Activated CD4-positive, CD25-positive, alpha-beta regulatory T cell treated with anti-CD3 and anti-CD28 coated beads, Interleukin-2, amount 50 U/mL, for 72 hours (primary cell): ENCODE results near the gene CST1.
A peak's percentile ranks its signal among the peaks of the same experiment; 100 is the strongest.
"Not testable (repeated sequence)": the region's sequence is repeated elsewhere in the genome, so short reads cannot be mapped to it uniquely, and the experiment has no call there.

ENCODE experiments used
- DNase-seq: peaks from one replicate; pipeline ENCODE4 v3.0.0; 2021

The CST1 gene, protein sequence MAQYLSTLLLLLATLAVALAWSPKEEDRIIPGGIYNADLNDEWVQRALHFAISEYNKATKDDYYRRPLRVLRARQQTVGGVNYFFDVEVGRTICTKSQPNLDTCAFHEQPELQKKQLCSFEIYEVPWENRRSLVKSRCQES

DNA sequence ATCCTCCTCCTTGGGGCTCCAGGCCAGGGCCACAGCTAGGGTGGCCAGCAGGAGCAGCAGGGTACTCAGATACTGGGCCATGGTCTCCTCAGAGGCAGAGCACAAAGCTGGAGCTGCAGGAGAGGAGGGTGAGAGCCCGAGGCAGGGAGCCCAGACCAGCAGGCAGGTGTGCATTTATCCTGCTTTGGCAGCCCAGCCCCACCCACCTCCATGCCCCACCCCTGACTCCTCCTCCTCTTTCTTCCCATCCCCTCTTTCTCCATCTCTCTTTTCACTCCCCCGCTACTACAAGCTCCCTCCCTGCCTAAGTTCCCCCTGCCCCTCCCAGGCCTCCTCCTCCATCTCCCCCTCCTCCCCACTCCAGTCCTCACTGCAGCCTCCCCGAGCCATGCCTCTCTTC, at the start of gene CST1:
Gene CST1, minus strand, starts transcription at position 150 of the 400 bp plus-strand sequence. Its CDS starts 69 bp downstream, at position 81.
- DNase-seq = not testable (repeated sequence)

DNA sequence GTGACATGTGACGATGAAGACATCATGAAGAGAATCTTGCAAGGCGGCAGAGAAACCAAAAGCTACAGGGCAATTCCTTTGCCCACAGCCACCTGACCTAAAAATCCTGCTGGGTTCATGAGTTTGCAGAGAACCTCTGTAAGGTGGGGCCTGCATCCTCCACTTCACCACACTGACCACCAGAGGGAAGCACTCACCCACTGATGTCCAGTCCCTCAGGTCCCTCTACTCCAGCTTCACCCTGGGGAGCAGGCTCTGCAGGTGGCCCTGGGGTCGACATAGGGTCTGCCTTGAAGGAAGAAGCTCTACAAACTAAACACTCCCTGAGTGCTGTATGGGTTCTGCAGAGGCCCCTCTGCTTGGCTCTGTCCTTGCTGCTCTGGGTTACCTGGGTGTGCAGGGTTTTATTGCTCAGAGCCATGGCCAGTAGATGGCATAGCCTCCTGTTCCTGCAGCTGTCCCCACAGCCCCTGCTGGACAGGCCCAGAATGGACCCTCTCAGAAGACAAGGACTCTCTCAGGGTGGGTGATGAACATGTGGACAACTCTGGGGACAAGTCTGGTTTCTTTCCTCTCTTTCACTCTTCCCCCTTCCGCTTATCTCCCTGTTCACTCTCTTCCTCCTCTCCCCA, 48.6 kb upstream of the CST1 start:
- DNase-seq = peak; percentile 44

DNA sequence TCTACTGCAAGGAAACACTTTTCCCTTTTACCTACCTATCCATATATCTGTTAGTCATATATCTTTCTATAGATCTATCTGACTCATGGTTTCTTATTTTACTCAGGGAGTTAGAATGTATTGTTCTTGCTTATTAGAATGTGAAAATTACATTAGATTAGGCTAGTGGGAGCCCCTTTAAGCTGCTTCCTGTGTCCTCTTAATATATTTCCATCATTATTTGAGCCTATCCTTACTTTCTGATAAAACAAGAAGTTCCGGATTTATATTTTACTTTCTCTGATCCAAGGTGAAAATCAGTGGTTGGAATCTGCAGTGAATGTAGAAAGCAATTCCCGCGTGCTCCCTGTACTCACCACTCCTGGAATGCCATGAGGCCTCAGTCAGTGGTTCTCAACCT, 44.8 kb upstream of the CST1 start:
- DNase-seq = no peak

DNA sequence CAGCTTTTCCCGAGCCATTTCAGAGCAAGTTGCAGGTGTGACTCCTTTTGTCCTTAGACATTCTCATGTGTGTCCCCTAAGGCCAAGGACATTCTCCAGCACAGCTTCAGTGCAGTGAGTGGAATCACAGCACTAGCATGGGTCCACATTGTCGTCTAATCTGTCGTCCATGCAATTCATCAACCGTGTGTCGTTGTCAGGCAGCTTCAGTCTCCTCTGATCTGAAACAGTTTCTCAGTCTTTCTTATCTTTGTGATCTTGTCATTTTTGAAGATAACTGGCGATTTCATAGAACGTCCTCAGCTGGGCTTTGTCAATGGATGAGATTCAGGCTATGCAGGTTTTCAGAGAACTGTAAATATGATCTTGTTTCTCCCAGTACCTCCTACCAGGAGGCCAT, 44.1 kb upstream of the CST1 start:
- DNase-seq = no peak

DNA sequence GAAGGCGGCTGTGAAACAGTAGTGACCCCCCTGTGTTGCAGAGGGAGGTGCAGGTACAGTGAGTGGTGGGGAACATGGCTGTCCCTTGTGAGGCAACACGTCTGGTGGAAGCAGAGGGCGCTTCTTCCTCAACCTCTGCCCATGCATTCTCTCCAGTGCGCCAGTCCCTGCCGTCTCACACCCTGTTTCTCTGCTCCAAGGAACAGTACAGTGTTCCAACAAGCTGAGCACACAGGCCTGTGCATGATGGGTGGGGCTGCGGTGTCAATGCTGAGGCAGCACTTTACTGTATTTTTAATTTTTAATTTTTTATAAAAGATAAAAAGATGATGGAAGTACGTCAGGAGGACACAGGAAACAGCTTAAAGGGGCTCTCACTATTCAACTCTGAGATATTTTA, 43.3 kb upstream of the CST1 start:
- DNase-seq = no peak

DNA sequence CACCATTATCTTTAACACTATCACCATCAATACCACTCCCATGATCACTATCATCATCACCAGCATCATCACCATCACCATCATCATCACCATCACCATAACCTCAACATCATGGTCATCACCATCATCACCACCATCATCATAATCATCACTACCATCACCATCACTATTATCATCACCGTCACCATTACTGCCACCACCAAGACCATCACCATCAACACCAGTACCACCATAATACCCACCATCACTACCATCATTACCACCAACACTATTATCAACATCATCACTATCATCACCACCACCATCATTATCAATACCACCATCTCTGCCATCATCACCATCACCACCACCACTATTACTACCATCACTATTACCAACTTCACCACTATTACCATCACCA, 32.7 kb upstream of the CST1 start:
- DNase-seq = no peak

DNA sequence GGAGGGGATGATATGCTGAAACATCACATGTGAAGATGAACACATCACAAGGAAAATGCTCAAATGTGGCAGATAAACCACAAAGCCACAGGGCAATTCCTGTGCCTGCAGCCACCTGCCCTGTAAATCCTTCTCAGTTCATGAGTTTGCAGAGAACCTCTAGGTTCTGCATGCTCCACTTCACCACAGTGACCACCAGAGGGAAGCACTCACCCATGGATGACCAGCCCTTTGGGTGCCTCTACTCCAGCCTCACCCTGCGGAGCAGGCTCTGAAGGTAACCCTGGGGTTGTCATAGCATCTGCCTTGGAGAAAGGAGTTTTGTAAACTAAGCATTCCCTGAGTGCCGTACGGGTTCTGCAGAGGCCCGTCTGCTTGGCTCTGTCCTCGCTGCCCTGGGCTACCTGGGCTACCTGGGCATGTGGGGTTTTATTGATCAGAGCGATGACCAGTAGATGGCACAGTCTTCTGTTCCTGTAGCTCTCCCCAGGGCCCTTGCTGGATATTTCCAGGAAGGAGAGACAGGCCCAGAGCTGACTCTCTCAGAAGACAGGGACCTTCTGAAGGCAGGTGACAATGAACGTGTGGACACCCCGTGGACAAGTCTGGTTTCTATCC, 31.7 kb upstream of the CST1 start:
- no peak for DNase-seq

DNA sequence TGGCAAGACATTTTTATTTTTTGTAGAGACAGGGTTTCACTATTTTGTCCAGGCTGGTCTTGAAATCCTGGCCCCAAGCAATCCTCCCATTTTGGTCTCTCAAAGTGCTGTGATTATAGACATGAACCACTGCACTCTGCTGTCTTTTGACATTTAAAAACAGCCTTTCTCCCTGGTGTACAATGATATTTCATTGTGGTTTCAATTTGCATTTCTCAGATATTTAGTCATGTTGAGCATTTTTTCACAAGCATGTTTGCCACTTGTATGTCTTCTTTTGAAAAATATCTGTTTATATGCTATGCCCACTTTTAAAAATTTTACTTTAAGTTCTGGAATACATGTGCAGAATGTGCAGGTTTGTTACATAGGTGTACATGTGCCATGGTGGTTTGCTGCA, 27.9 kb upstream of the CST1 start:
- not testable (repeated sequence) for DNase-seq

DNA sequence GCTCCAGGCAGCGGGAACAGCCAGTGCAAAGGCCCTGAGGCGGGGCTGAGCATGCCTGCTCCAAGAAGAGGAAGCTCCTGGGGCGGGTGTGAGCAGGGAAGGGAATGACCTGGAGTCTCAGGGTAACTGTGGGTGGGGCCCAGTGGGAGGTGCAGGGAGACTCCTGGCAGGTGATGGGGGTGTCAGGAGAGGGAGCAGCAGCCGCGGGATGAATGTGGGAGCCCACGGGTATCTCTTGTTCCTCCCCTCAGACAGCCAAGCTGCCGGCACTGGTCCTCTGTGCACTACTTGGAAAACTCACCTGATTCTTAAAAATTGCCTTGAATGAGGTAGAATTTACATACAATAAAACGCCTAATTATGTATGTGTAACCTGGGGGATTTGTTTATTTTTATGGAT, 26.6 kb upstream of the CST1 start:
- not testable (repeated sequence) for DNase-seq

DNA sequence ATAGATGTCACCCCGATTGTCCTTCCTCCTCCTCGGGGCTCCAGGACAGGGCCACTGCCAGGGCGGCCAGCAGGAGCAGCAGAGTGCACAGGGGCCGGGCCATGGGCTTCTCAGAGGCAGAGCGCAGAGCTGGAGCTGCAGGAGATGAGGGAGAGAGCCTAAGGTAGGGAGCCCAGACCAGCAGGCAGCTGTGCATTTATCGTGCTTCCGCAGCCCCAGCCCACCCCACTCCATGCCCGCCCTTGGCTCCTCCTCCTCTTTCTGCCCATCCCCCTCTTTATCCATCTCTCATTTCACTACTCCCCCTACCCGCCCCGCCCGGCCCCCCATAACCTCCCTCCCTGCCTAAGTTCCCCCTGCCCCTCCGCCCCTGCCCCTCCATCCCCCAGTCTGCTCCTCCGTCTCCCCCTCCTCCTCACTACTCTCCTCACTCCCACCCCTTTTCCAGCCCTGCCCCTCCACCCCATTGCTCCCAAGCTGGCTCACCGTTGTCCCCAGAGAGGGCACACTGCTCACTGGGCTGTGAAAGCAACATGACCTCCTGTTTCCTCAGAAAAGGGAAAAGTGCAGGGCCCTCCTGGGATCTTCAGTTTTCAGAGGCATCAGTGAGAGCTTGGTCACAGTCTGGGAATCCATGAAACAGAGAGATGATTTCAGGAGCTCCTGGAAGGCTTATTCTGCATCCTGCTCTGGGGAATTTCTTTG, 25.5 kb upstream of the CST1 start:
- no peak for DNase-seq

DNA sequence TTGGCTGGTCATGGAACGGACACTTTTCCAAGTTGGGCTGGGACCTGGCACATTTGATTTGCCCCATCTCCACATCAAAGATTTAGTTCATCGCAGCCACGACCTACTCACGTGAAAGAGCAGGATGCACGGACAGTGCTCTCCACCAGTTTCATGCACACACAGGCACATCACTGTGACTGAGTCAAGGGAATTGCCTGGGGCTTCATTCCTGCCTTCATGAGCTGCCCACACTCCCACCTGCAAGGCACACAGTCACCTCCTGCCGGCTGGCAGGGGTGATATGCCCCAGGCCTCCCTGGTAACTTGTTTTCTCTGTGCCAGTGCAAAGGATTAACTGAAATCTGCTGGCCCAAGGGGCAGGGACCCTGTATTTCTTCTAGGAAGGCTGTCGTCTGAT, 23.3 kb upstream of the CST1 start:
- no peak for DNase-seq

DNA sequence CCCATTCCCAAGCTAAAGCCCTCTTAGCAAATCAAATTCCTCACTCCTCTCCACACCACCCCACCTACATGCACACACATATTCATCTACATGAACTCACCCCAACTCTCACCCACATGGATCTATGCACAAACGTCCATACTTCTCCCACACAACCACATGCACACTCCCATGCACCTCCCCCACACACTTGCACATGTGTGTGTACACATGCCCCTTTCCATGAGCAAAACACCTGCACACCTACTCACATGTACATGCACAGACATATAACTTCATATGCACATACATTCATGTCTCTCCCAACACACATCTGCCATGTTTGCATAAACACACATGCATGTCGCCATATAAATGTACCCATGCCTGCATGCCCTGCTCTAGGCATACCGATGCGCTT, 22.8 kb upstream of the CST1 start:
- DNase-seq = no peak

DNA sequence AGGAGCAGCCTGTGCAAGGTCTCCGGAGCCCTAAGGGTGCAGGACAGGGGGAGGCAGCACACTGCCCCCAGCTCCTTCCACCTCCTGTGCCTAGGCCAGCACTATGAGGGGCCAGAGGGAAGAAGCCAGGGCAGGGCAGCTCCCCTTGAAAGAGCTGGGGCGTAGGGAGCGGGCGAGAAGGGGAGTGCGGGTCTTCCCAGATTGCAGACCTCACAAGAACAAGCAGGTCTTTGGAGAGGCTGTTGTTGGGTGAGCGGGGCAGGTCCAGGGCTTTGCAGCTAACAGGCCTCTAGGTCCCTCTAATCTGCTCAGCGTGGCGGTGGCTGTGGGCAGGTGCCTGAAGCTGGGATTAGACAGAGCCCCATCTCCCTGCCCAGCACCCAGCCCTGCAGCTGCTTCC, 22.4 kb upstream of the CST1 start:
- DNase-seq = no peak

DNA sequence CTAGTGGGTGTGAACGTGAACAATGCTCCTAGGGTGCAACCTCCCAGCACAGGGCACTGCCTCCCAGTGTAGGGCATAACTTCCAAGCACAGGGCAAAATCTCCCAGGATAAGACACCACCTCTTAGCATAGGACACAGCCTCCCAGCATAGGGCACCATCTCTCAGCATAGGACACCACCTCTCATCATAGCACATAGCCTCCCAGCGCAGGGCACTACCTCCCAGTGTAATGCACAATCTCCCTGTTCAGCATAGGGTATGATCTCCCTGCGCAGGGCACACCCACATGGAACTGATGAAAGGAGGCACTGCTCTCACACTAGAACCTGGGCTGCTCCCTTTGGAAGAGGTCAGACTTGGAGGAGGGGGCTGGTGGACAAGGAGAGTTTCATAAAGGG, 21.3 kb upstream of the CST1 start:
- DNase-seq = no peak

DNA sequence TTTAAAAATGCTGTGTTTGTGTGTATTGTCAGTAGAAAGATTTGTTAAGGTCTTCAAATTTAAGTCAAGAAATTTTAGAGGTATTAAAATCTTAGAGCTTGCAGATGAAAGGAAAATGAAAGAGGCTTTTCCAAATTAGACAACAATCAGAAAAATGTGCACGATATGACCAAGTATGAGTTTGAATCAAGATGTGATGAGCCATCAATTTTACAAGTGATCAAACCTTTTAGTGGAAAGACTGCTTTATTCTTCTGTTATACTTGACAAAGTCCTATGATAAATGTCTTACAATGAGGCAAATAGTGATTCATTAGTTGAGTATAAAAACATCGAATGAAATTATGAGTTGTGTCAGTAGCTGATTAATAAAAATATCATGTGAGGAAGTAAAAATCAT, 19.6 kb upstream of the CST1 start:
- no peak for DNase-seq

DNA sequence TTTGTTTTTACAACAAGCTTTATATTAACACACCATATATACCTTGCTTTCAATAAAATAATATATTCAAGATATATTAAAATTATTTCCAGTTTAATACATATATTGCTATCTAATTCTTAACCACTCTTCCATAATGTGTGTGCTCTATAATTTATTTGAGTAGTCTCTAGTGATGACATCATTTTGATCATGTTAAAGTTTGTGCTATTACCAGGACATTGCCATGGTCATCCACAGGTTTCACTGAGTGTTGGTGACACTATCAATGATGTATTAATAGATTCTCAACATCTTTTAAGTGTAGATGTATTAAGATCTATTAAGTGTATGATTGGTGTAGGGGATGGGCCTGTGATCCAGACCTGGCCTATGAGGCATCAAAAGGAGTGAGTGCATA, 17.8 kb upstream of the CST1 start:
- DNase-seq = not testable (repeated sequence)

DNA sequence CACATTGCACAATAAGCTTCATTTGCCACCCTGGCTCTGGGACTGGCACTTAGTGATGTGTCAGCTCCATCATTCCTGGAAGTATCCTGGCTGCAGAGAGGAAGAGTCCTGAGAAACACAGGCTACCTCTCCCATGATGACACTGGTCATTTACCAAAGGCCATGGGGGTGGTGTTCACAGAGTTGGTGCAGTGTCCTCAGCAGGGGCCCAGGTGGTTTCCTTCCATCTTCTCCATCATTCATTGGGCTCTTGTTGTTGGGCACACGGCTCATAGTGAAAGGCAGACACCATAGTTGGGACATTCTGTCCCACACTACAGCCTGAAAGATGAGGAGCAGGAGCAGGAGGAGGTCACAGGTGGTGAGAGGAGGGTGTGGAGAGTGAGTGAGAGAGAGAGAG, 15.8 kb upstream of the CST1 start:
- no peak for DNase-seq

DNA sequence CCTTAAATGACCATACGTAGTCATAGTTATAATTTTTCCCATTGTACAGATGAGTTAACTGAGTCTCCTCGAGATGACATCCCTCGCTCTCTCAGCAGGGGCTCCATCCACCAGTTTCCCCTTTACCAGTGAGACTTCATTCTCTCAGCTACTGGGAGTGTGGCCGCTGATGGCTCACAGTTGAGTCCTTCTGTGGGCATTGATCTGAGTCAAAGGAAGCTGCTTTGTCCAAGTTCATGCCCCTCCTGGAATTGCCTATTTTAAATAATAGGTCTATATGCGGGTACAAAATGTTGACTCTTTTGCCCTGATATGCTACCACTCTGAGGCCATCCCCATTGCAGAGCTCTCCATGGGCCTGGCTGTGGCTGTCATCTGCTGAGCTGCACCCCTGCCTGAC, 14.8 kb upstream of the CST1 start:
- DNase-seq = no peak

DNA sequence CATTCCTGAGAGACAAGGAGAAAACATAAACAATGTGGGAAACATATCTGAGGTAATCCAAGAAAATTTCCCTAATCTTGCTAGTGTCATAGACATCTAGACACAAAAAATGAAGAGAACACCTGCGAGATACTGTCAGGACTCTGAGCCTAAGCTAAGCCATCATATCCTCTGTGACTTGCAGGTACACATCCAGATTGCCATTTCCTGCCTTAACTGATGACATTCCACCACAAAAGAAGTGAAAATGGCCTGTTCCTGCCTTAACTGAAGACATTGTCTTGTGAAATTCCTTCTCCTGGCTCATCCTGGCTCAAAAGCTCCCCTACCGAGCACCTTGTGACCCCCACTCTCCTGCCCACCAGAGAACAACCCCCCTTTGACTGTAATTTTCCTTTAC, 13.9 kb upstream of the CST1 start:
- DNase-seq = not testable (repeated sequence)

DNA sequence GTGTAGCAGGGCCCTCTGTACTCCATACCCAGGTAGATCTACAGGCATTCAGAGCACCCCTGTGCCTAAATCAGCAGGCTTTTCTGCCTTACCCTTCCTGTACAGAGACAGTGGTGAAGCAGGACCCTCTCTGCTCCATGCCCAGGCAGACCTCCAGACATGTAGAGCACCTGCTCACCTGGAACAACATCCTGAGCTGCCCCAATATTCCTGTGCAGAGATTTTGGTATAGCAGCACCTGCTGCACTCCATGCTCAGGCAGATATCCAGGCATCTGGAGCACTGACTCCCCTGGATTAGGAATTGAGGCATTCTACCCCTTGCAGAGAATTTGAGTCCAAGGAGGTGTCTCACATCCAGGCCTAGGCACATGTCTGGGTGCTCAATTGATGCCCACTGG, 12.6 kb upstream of the CST1 start:
- DNase-seq = no peak

DNA sequence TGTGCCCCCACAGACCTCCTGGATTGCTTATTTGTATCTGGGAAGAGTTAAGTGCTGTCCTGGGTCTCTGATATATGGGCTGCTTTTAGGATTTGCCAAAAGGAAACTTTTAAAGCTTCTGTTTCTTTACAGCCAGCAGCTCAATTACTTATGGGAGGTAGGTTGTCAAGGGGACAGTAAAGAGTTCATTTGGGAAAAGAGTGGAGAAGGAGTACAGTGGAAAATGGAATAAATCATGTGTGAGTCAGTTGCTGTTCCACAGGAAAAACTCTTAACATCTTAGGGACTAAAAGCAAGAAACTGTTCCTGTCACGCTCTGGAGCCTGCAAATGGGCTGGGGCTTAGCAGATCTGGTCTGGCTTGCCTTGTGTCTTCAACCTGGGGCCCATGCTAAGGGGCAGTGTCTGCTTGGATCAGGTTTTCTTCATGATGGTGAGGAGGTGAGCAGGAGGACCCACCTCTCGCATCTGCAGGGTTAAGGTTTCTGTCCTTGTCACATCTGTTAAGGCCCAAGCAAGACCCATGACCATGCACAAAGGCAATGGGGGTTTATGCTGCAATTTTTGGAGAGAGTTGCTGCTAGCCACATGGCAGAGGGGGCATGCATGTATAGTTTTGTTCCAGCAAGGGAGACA, 8.7 kb upstream of the CST1 start:
- DNase-seq = no peak

DNA sequence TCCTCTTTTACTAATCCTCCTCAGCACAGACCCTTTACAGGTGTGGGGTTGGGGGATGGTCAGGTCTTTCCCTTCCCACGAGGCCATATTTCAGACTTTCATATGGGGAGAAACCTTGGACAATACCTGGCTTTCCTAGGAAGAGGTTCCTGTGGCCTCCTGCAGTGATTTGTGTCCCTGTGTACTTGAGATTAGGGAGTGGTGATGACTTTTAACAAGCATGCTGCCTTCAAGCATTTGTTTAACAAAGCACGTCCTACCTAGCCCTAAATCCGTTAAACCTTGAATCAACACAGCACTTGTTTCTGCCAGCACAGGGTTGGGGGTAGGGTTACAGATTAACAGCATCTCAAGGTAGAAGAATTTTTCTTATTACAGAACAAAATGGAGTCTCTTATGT, 6.1 kb upstream of the CST1 start:
- not testable (repeated sequence) for DNase-seq

DNA sequence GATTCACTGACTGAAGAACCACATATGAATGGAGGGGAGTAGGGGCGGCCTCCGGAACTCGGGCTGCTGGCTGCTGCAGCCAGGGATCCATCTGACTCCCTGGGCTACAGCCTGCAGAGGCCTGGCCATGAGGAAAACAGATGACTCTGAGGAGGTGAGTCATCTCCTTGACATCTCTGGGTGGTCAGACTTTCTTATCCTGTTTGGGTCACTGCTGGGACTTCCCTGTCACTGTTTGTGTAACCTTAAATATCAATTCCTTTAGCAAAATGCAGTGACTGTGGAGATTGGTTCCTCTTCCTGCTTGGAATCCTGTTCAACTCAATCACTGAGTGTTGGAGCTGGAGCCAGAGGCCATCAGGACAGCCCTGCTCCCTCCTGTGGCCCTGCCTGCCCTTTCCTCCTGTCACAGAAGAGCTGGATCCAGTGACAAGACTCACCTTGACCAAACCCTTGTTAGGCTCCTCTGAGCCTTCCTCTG, 4.4 kb upstream of the CST1 start:
- not testable (repeated sequence) for DNase-seq

DNA sequence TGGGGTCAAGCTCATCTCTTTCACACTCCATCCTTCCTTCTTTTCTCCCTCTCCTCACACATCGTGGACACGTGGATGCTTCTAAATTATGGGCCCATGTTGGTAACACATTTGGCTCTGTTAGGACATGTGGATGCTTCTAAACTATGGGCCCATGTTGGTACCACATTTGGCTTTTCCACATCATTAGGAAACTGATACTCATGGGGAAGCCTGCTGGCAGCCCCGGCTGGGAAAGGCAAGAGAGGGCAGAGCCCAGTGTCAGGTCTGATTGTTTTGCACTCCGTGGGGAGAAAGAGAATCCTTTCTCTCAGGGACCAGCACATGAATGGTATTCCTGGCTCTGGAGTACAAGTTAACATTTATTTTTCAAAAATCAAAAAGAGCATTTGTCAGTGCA, 4.0 kb upstream of the CST1 start:
- DNase-seq = no peak
